ENCODE measurements around the gene ADCYAP1R1.

ADCYAP1R1 gene

DNA sequence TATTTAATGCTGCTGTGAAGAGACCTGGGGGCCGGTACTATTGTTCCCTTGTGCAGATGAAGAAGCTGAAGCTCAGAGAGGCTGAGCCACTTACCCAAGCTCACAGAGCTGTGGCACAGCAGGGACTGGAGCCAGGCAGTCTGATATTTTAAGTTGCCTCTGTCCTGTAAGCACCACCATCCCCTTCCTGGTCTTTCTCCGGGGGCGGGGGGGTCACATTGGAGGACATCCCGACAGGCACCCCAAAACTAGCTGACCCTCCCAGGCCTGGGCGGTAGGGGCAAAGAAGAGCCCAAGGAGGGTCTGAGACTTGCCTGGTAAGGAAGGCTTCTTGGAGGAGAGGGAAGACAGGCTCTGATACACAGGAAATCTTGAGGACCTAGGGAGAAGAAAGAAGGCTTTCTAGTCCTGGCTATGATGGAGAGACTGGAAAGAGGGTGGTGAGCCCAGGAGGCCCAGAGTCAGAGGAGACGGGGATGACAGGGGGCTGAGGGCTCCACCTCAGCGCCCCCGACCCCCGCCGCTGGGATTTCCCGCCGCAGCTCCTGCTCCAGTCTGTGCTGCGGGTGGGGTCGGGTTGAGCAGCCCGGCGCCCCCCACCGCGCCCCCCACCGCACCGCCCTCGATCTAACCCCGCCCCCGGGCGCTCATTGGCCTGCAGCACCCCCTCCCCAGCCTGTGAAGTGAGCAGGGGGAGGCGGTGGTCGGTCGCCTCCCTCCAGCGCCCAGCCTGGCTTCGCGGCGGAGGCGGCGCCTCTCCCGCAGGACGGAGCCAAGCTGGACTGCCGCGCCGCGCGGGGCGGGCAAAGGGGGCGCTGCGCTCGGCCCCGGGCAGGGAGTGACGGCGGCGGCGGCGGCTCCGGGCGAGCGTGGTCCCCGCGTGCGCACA is at the start of gene ADCYAP1R1:
Gene ADCYAP1R1, plus strand, starts transcription at position 711 of the 889 bp plus-strand sequence. CDS start 10,957 bp downstream, outside the sequence.
- TF ChIP-seq, protein P1, sequence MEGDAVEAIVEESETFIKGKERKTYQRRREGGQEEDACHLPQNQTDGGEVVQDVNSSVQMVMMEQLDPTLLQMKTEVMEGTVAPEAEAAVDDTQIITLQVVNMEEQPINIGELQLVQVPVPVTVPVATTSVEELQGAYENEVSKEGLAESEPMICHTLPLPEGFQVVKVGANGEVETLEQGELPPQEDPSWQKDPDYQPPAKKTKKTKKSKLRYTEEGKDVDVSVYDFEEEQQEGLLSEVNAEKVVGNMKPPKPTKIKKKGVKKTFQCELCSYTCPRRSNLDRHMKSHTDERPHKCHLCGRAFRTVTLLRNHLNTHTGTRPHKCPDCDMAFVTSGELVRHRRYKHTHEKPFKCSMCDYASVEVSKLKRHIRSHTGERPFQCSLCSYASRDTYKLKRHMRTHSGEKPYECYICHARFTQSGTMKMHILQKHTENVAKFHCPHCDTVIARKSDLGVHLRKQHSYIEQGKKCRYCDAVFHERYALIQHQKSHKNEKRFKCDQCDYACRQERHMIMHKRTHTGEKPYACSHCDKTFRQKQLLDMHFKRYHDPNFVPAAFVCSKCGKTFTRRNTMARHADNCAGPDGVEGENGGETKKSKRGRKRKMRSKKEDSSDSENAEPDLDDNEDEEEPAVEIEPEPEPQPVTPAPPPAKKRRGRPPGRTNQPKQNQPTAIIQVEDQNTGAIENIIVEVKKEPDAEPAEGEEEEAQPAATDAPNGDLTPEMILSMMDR (IDR thresholded peaks at IDR 0.05) = no peak

GRCh38 chr7:31003097-31003496 is 49.0 kb upstream of the ADCYAP1R1 start:
- TF ChIP-seq, protein P1 (IDR thresholded peaks at IDR 0.05) = no peak

GRCh38 chr7:31003721-31004120 is 48.4 kb upstream of the ADCYAP1R1 start:
- TF ChIP-seq, protein P1 (IDR thresholded peaks at IDR 0.05) = no peak

DNA sequence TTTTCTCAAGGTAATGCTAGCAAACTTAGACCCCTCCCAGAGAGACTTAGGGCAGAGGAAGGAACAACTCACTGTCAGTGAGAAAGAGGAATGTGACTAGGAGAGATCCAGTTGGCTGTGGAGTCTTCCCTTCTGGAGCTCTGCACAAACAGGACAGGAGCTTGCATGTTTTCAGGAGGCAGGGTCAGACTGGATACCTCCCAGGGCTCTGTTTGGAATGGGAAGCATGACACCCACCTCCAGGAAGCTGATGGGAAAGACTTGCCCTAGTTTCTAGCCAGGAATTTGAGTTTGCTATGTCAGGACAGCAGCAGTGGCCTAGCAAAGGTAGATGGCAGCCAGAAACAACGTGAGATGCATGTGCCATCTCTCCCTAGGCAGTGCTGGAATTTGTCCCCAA is 47.7 kb upstream of the ADCYAP1R1 start:
- TF ChIP-seq, protein P1 (IDR thresholded peaks at IDR 0.05) = no peak

DNA sequence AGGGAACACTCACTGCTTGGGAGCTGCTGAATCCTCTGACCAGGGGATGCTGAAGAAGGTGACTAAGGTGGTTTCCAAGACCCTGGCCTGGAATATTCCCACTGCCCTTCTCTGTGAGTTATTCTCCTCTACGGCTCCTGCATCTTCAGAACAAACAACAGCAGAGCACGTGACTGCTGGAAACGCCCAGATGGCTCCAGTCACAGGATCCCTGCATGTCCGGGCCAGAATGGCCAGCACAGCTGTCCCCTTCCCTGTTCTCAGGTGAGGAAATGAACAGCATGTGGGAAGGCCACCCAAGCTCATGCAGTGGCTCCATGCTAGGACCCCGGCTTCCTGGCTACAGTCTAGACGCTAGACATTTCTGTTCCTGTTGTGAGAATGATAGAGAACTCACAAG is 45.3 kb upstream of the ADCYAP1R1 start:
- TF ChIP-seq, protein P1 (IDR thresholded peaks at IDR 0.05) = no peak

DNA sequence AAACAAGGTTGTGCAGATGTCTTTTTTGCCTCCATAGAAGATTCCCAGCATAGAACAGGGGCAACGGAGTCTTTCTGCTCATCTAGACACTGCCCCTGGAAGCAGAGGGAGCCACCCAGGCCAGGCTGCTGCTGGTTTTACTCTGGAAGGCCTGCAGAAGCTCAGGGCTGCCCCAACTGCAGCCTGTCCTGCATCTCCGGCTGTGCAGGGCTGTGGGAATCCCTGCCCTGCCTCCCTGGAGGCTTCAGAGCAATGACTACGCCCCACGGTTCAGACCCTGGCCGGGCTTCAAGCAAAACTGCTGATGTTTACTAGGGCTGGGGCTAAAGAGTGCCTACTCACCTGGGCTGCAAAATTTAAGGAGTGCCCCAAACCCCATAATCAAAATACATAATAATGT is 44.5 kb upstream of the ADCYAP1R1 start:
- TF ChIP-seq, protein P1 (IDR thresholded peaks at IDR 0.05) = no peak

- TF ChIP-seq, protein P1 (IDR thresholded peaks at IDR 0.05) = no peak
These were observed 37.3 kb upstream of the ADCYAP1R1 start for GRCh38 chr7:31014826-31015225.
